Pancreas (tissue), 10 donors: ENCODE measurements around the gene ACOX3. TPM values are rescaled to one million over a fixed set of nuclear protein-coding genes. Genes with fewer than 3 reads are reported as not detected.

Source experiments
- ATAC-seq, 4 donors: fragments of 200-7000 bp; cut with Tn5 transposase; one replicate each; pipeline versions ENCODE4 v1.8.0 to v1.9.1; 2020; ENCODE audit warnings: mild to moderate bottlenecking in 4 of 4, moderate library complexity in 4 of 4
- DNase-seq, 6 donors: peaks; one replicate each; pipeline ENCODE4 v3.0.0-alpha.2; 2020
- FAIRE-seq: peaks from 2 replicates; lab custom pipeline; 2012; peaks lifted over from hg19 to GRCh38; lab: Jason Lieb, UNC
- H3K27ac ChIP-seq, 4 donors: fragments of 200-600 bp; sonication (generic); 1 replicate in 3 of 4; 2 replicates in 1 of 4; pipeline versions ENCODE4 v1.5.0 to v1.8.0; 2020
- H3K27me3 ChIP-seq, 4 donors: fragments of 200-600 bp; one replicate each; pipeline ENCODE4 v1.8.0; 2021
- H3K36me3 ChIP-seq, 3 donors: fragments of 200-600 bp; sonication (generic) in 1 of 3; one replicate each; pipeline versions ENCODE4 v1.5.0 to v1.8.0; 2020 to 2021
- H3K4me1 ChIP-seq, 3 donors: fragments of 200-600 bp; one replicate each; pipeline ENCODE4 v1.8.0; 2021
- H3K4me3 ChIP-seq, 4 donors: fragments of 200-600 bp; sonication (generic) in 2 of 4; one replicate each; pipeline versions ENCODE4 v1.5.0 to v1.8.0; 2020 to 2021
- H3K9me3 ChIP-seq, 4 donors: fragments of 200-600 bp; one replicate each; pipeline ENCODE4 v1.8.0; 2021
- WGBS, 2 donors: extraction: QIAGEN DNeasy Blood & Tissue Kit; methylation state at CpG; one replicate each; pipeline ENCODE4 v1.1.7; 2013; 5-methylcytosine and 5-hydroxymethylcytosine counted together
- intact Hi-C, 3 donors: fragments of 100-400 bp; cut with DNase I; formaldehyde crosslinking; loops; one replicate each; pipeline versions ENCODE4 v1.11.1 to v1.14.2; 2022
- polyA plus RNA-seq, 2 donors: library from polyadenylated mRNA; stranded (reverse); fragments of 200-250 nt; gene quantifications; one replicate each; pipeline ENCODE4 v1.2.3, GENCODE V29; 2013
- total RNA-seq, 6 donors: library from RNA; stranded (reverse); fragmentation: NEBNext Ultra II Directional in 4 of 6; extraction: Animal tissue kit (Norgen Biotek cat#: 25700) in 4 of 6; gene quantifications; one replicate each; pipeline versions ENCODE4 v1.2.1 to v1.2.4, GENCODE V29; 2021 to 2023
- TF ChIP-seq, protein P1 (sequence below), 4 donors: fragments of 200-600 bp; sonication (generic) in 3 of 4; IDR thresholded peaks; one replicate each; pipeline versions ENCODE4 v1.5.0 to v1.8.0; 2021; ENCODE audit warnings: antibody characterized with exemption in 4 of 4
- donor health status: healthy with polysubstance abuse.
- donor health status: DM: no; HTN: no; CAD: no; lungs with moderate emphysema.
- donor health status: DM: no; HTN: no; CAD: no.
- donor health status: control.
- donor health status: control.
- donor health status: Bipolar disorder and iron deficiency.
- donor health status: DM: yes; HTN: yes; CAD: no.
- donor health status: DM: no; HTN: no; CAD: no.
- donor health status: DM: no; HTN: no; CAD: no.
- donor health status: DM: yes; HTN: yes; CAD: no.

ACOX3 gene
- total and polyA plus RNA-seq, 8 donors: 16.1 to 24.8 (median 18.6) TPM

- WGBS, 2 donors: 64 to 76% methylated on average over 20 of the region's 20 CpGs
- no peak for FAIRE-seq
- no peak for DNase-seq
- Histone ChIP-seq H3K27me3 (no peaks in the 10 kb centered on the region), H3K4me1 (no peaks in the 10 kb centered on the region), H3K9me3 (no peaks in the 10 kb centered on the region), H3K4me3 (no peak overlapping the region), H3K27ac (no peak overlapping the region), H3K36me3 (no peaks in the 10 kb centered on the region)
- ATAC-seq: peak in 1 of 4 donors; percentile 14
- intact Hi-C loops: no loop called here
- TF ChIP-seq, protein P1, sequence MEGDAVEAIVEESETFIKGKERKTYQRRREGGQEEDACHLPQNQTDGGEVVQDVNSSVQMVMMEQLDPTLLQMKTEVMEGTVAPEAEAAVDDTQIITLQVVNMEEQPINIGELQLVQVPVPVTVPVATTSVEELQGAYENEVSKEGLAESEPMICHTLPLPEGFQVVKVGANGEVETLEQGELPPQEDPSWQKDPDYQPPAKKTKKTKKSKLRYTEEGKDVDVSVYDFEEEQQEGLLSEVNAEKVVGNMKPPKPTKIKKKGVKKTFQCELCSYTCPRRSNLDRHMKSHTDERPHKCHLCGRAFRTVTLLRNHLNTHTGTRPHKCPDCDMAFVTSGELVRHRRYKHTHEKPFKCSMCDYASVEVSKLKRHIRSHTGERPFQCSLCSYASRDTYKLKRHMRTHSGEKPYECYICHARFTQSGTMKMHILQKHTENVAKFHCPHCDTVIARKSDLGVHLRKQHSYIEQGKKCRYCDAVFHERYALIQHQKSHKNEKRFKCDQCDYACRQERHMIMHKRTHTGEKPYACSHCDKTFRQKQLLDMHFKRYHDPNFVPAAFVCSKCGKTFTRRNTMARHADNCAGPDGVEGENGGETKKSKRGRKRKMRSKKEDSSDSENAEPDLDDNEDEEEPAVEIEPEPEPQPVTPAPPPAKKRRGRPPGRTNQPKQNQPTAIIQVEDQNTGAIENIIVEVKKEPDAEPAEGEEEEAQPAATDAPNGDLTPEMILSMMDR (IDR thresholded peaks at IDR 0.05): no peak
Measured at GRCh38 chr4:8352368-8353157, 88.0 kb downstream of the ACOX3 start.

DNA sequence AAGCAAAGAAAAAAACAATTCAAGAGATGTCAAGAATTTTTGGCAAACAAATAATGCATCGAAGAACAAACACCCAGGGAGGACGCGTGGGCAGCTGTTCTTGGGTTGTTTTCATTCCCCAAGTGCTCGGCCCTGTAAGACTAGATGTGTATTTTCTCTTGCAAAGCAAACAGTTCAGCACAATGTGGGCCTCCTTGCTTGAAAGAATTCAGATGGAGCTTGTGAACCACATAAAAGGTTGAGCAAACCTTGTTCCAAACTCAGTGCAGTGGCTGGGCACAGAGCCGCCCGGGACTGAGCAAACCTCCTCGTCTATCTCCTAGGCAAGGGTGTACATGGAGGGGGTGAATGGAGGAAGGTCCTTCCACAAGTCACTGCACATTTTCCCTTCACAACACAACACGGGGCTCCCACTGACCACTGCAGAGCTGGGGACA is 88.6 kb downstream of the ACOX3 start:
- WGBS, 2 donors: 35 to 43% methylated on average over 8 of the region's 8 CpGs
- no peaks in the 10 kb centered on the region for H3K9me3 ChIP-seq
- intact Hi-C loops: no loop called here
- no peak overlapping the region for H3K4me3 ChIP-seq
- H3K36me3 ChIP-seq: no peaks in the 10 kb centered on the region
- FAIRE-seq: no peak
- ATAC-seq: peak in 1 of 4 donors; percentile 34
- no peaks in the 10 kb centered on the region for H3K4me1 ChIP-seq
- no peak overlapping the region for H3K27ac ChIP-seq
- TF ChIP-seq, protein P1 (IDR thresholded peaks at IDR 0.05): no peak
- no peaks in the 10 kb centered on the region for H3K27me3 ChIP-seq
- no peak for DNase-seq

DNA sequence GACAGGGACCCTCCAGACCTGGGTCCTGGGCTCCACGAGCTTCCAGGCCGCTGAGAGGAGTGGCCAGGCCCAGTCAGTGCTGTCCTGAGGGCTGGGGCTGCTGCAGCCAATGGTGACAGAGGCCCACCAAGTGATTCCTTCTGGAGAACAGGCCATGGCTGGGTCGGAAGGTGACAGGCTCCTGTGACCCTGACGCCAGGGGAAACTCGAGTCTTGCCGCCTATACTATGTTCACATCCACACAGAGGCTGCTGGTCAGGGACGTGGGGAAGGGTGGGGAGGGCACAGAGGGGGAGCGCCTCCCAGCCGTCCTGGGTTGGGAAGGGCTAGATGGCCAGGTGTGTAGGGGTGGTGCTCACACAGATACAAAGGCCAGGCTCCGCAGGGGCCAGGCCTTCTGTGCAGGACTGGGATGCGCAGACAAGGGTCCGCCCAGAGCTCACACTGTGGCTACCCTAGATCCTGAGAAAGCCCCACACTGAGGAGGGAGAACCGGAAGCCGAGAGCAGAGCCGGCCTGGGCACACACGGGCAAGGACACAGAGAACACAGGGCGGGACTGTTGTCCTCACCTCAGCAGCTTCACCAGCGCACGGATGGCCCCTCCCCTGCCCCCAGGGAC is 89.6 kb downstream of the ACOX3 start:
- DNase-seq (no peak), FAIRE-seq (no peak), ATAC-seq (no peak)
- no peaks in the 10 kb centered on the region for H3K27me3 ChIP-seq
- H3K27ac ChIP-seq: no peak overlapping the region
- TF ChIP-seq, protein P1 (IDR thresholded peaks at IDR 0.05): no peak
- H3K36me3 ChIP-seq: no peaks in the 10 kb centered on the region
- H3K9me3 ChIP-seq: no peaks in the 10 kb centered on the region
- no peak overlapping the region for H3K4me3 ChIP-seq
- intact Hi-C loops: no loop called here
- no peaks in the 10 kb centered on the region for H3K4me1 ChIP-seq
- WGBS, 2 donors: 68 to 70% methylated on average over 19 of the region's 19 CpGs

GRCh38 chr4:8350352-8350751 is 90.2 kb downstream of the ACOX3 start:
- Histone ChIP-seq H3K9me3 (no peaks in the 10 kb centered on the region), H3K27ac (no peak overlapping the region), H3K4me1 (no peaks in the 10 kb centered on the region), H3K36me3 (no peaks in the 10 kb centered on the region), H3K27me3 (no peaks in the 10 kb centered on the region), H3K4me3 (no peak overlapping the region)
- TF ChIP-seq, protein P1 (IDR thresholded peaks at IDR 0.05): no peak
- FAIRE-seq (no peak), DNase-seq (peak in 1 of 6 donors; percentile 22), ATAC-seq (no peak)
- 81 to 91% methylated on average over 13 of the region's 13 CpGs for WGBS, 2 donors
- intact Hi-C loops: no loop called here
